HL-60 (cell line): ENCODE data around the gene PPM1H.

Experiments used
- DNase-seq, 2 experiments: peaks; one replicate each; pipeline ENCODE4 v3.0.0-alpha.2; 2010 to 2020; ENCODE audit warnings: low read depth in 1 of 2, low spot score in 1 of 2
- H3K27ac ChIP-seq: fragments of 250-450 bp; sonication (Bioruptor Pico); replicated peaks from 2 replicates; pipeline ENCODE4 v1.5.1; 2020; ENCODE audit warnings: mild to moderate bottlenecking, moderate library complexity
- H3K27me3 ChIP-seq: fragments of 250-450 bp; sonication (Bioruptor Pico); 2 replicates; pipeline ENCODE4 v1.5.1; 2021; ENCODE audit warnings: mild to moderate bottlenecking, moderate library complexity; ENCODE audit not compliant: insufficient read depth, poor library complexity, severe bottlenecking
- H3K4me3 ChIP-seq: replicated peaks from 2 replicates; pipeline ENCODE4 v1.5.1; 2011; ENCODE audit warnings: mild to moderate bottlenecking, control low read depth, low read length; ENCODE audit not compliant: insufficient read depth
- GABPA ChIP-seq: IDR thresholded peaks from 2 replicates; pipeline ENCODE4 v1.6.1; 2012; ENCODE audit warnings: low read depth
- POLR2AphosphoS5 ChIP-seq: IDR thresholded peaks from 2 replicates; pipeline ENCODE4 v1.6.1; 2012; ENCODE audit warnings: low read depth
- SPI1 ChIP-seq: IDR thresholded peaks from 2 replicates; pipeline ENCODE4 v1.6.1; 2012; ENCODE audit warnings: low read depth, mild to moderate bottlenecking, borderline replicate concordance
- TF ChIP-seq, protein P1 (sequence below): IDR thresholded peaks from one replicate; pipeline ENCODE4 v1.5.1; 2011; ENCODE audit warnings: low read length, control low read depth, inconsistent platforms; ENCODE audit not compliant: insufficient read depth
- TF ChIP-seq, protein P2 (sequence below): IDR thresholded peaks from 2 replicates; pipeline ENCODE4 v1.6.1; 2012; ENCODE audit warnings: low read depth; ENCODE audit not compliant: insufficient replicate concordance

The PPM1H gene

DNA sequence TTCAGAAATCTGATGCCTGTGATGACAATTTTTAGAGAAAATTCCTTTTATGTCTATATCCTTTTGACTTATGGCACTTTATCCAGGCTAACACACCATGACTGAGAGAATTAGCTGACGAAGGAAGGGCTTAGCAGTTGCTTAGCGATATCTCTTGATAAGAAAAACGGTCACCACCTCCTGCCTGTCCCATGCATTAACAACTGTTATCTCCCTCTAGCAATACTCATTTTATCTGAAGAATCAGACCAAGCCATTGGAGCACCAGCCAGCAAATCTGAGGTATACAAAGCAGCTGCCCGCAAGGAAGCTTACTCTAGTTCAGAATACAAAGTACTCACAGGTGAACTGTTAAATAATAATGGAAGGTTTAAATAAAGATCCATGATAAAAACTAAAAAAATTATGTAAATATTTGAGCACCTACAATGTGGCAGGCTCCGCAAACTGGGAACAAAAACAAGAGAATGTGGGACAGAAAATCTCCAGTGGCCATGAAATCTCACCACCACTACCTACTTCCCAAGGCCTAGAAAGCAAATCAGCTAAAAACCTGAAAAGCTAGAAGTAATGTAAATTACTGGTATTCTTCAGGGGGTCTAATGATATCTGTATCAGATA is 24.3 kb downstream of the PPM1H start:
- no peak overlapping the region for H3K27ac ChIP-seq
- no peaks in the 10 kb centered on the region for H3K27me3 ChIP-seq
- no peak for DNase-seq
- TF ChIP-seq, protein P1, sequence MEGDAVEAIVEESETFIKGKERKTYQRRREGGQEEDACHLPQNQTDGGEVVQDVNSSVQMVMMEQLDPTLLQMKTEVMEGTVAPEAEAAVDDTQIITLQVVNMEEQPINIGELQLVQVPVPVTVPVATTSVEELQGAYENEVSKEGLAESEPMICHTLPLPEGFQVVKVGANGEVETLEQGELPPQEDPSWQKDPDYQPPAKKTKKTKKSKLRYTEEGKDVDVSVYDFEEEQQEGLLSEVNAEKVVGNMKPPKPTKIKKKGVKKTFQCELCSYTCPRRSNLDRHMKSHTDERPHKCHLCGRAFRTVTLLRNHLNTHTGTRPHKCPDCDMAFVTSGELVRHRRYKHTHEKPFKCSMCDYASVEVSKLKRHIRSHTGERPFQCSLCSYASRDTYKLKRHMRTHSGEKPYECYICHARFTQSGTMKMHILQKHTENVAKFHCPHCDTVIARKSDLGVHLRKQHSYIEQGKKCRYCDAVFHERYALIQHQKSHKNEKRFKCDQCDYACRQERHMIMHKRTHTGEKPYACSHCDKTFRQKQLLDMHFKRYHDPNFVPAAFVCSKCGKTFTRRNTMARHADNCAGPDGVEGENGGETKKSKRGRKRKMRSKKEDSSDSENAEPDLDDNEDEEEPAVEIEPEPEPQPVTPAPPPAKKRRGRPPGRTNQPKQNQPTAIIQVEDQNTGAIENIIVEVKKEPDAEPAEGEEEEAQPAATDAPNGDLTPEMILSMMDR = no peak
- TF ChIP-seq, protein P2, sequence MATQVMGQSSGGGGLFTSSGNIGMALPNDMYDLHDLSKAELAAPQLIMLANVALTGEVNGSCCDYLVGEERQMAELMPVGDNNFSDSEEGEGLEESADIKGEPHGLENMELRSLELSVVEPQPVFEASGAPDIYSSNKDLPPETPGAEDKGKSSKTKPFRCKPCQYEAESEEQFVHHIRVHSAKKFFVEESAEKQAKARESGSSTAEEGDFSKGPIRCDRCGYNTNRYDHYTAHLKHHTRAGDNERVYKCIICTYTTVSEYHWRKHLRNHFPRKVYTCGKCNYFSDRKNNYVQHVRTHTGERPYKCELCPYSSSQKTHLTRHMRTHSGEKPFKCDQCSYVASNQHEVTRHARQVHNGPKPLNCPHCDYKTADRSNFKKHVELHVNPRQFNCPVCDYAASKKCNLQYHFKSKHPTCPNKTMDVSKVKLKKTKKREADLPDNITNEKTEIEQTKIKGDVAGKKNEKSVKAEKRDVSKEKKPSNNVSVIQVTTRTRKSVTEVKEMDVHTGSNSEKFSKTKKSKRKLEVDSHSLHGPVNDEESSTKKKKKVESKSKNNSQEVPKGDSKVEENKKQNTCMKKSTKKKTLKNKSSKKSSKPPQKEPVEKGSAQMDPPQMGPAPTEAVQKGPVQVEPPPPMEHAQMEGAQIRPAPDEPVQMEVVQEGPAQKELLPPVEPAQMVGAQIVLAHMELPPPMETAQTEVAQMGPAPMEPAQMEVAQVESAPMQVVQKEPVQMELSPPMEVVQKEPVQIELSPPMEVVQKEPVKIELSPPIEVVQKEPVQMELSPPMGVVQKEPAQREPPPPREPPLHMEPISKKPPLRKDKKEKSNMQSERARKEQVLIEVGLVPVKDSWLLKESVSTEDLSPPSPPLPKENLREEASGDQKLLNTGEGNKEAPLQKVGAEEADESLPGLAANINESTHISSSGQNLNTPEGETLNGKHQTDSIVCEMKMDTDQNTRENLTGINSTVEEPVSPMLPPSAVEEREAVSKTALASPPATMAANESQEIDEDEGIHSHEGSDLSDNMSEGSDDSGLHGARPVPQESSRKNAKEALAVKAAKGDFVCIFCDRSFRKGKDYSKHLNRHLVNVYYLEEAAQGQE = no peak
- TF ChIP-seq SPI1 (no peak), GABPA (no peak), POLR2AphosphoS5 (no peak)
- no peak overlapping the region for H3K4me3 ChIP-seq

DNA sequence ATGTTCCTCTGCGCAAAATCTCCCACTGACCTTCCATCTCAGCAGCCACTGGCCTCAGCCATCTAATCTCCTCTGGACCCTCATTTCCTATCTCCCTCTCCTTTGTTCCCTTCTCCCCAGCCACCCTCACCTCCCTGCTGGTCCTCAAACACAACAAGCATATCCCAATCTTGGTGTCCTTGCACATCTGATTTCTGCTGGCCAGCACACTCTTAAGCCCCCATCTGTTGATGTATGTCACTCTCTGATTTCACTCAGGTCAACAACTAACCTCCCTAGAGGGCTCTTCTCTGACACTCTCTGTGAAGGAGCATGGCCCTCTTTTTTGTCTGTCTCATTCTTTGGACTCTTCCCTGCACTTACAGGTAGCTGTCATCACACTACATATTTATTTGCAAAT is 25.6 kb downstream of the PPM1H start:
- no peaks in the 10 kb centered on the region for H3K27me3 ChIP-seq
- DNase-seq = no peak
- TF ChIP-seq POLR2AphosphoS5 = no peak
- TF ChIP-seq SPI1 = no peak
- TF ChIP-seq, protein P2 = no peak
- TF ChIP-seq, protein P1 = no peak
- no peak for TF ChIP-seq GABPA
- no peak overlapping the region for H3K27ac ChIP-seq
- no peak overlapping the region for H3K4me3 ChIP-seq

DNA sequence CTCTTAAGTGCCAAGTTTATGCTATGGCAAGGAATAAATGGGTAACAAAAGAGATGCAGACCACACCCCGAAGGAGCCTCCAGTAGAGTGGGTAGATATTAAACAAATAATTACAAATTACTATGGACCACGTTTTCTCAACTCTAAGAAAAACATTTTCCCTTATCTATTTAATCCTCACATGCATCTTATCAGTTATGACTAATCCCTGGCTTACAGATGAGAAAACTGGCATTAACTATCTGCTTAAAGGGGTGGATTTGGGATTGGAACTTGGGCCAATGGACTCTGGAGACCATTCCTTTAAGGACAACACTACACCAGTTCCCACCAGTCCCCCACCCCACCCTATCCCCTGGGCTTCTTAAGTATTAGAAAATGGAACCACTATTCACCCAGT is 26.3 kb downstream of the PPM1H start:
- Histone ChIP-seq H3K4me3 (no peak overlapping the region), H3K27ac (no peak overlapping the region), H3K27me3 (no peaks in the 10 kb centered on the region)
- TF ChIP-seq, protein P1 = no peak
- TF ChIP-seq POLR2AphosphoS5 (no peak), SPI1 (no peak), GABPA (no peak)
- TF ChIP-seq, protein P2 = no peak
- no peak for DNase-seq
